NCI-H2029 treated with DMSO at 0.1 percent for 48 hours (cell line): ENCODE data around the gene ADGRF5.

Experiments
- DNase-seq: peaks from one replicate; lab custom pipeline; 2025; lab: John Stamatoyannopoulos, UW

Gene ADGRF5

GRCh38 chr6:46828939-46829338 lies 92.8 kb downstream of the ADGRF5 start:
- DNase-seq = no peak

GRCh38 chr6:46821458-46821881 lies 100.3 kb downstream of the ADGRF5 start:
- no peak for DNase-seq

DNA sequence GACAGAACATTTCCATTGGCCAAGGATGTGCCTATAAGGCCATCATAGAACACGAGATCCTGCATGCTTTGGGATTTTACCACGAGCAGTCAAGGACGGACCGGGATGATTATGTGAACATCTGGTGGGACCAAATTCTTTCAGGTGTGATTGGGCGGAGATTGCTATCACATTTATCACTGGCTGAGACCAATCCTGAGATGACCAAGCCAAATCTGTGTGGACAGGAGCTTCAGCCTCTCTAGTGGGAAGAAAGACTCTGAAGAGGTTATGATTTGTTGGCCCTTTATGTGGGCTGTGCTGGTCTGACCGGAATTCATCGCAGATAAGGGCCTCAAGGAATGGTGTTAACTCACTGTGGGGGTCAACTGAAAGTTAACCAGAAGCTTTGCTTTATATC lies 102.2 kb downstream of the ADGRF5 start:
- no peak for DNase-seq

DNA sequence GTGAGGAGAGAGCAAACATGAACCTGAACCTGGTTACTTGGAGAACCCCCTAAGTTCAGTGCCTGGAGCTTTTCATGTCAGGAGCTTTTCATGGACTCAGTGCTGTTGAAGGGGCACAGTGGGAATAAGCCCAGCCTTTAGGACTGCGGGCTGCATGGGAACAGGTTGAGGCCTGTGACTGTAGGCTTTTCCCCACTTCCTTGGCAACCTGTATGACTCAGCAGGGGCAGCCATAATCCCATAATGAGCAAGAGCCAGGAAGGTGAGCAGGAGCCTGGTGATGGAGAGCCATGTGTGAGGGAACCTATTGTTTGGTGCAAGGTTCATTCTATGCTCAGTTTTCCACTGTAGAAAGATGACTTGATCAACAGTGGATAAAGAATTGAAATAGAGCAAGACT lies 105.1 kb downstream of the ADGRF5 start:
- DNase-seq = no peak

DNA sequence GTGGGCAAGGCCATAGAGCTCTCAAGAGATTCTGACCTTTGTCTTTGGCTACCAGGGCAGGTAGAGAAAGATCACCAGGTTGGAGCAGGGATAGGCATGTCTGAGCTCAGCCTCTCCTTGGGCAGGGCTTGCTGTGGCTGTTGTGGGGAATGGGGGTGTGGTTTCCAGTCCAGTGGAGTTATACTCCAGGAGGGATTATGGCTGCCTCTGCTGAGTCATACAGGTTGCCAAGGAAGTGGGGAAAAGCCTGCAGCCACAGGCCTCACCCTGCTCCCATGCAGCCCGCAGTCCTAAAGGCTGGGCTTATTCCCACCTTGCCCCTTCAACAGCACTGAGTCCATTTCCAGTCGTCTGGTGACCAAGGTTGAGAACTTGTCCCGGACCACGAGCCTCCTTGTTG lies 106.6 kb downstream of the ADGRF5 start:
- no peak for DNase-seq

- no peak for DNase-seq
Observed at GRCh38 chr6:46808806-46809205, 112.9 kb downstream of the ADGRF5 start.
